ENCODE data around the gene LIME1. TPM values are rescaled to one million over a fixed set of nuclear protein-coding genes. Genes with fewer than 3 reads are reported as not detected.
"Not testable (repeated sequence)": the region's sequence is repeated elsewhere in the genome, so short reads cannot be mapped to it uniquely, and the experiment has no call there.

LIME1 gene
- total RNA-seq, 5 donors from 2014 or later (not counting 1 experiment from before 2014, with no cell fraction given): 144 to 248 (median 172) TPM

GRCh38 chr20:63776875-63777274 is 40.4 kb downstream of the LIME1 start:
- ATAC-seq (replicated peaks in 1 of 4); H3K27me3 Mint-ChIP-seq; H3K36me3 ChIP-seq (ENCODE audit: control insufficient read depth in 2 of 2, extremely low read depth in 1 of 2, insufficient read depth in 1 of 2, low read length in 1 of 2); H3K27me3 ChIP-seq (replicated peaks in 1 of 2; ENCODE audit: control insufficient read depth in 2 of 2, extremely low read depth in 1 of 2, insufficient read depth in 2 of 2, low read length in 1 of 2); POLR2A ChIA-PET; H3K9me3 ChIP-seq; H3K4me3 Mint-ChIP-seq; H3K36me3 Mint-ChIP-seq; H3K9me3 Mint-ChIP-seq; H3K4me3 ChIP-seq (ENCODE audit: control insufficient read depth in 1 of 2, extremely low read depth in 1 of 2, low read length in 1 of 2); H3K27ac Mint-ChIP-seq; H3K27ac ChIP-seq (ENCODE audit: low read length); DNase-seq: not testable (repeated sequence)
- peaks cover 3 to 25% of the 10 kb centered on the region in 2 experiments for H3K4me1 ChIP-seq (ENCODE audit: control insufficient read depth in 1 of 2, extremely low read depth in 1 of 2, insufficient read depth in 2 of 2, low read length in 2 of 2)
- WGBS (ENCODE audit: insufficient coverage): 90% methylated on average over 5 of the region's 23 CpGs
- H3K4me1 Mint-ChIP-seq: peaks cover 7 to 13% (median 8%) of the 10 kb centered on the region in 3 donors
- CTCF ChIA-PET: interaction anchor here in 1 of 2 donors (0.7 kb wide), 1 partner anchor 619 kb away, joined by 3 read pairs; no protein-coding TSS in a partner anchor

- Histone ChIP-seq H3K4me3 (ENCODE audit: control insufficient read depth in 1 of 2, extremely low read depth in 1 of 2, low read length in 1 of 2) (no peak overlapping the region), H3K9me3 (no peaks in the 10 kb centered on the region), H3K36me3 (ENCODE audit: control insufficient read depth in 2 of 2, extremely low read depth in 1 of 2, insufficient read depth in 1 of 2, low read length in 1 of 2) (no peaks in the 10 kb centered on the region), H3K27me3 (replicated peaks in 1 of 2; ENCODE audit: control insufficient read depth in 2 of 2, extremely low read depth in 1 of 2, insufficient read depth in 2 of 2, low read length in 1 of 2) (peaks cover 0 to 8% of the 10 kb centered on the region in 2 experiments), H3K27ac (ENCODE audit: low read length) (no peak overlapping the region), H3K4me1 (ENCODE audit: control insufficient read depth in 1 of 2, extremely low read depth in 1 of 2, insufficient read depth in 2 of 2, low read length in 2 of 2) (peaks cover 3 to 32% of the 10 kb centered on the region in 2 experiments)
- ChIA-PET POLR2A (no interaction called here), CTCF (no interaction called here)
- no peaks in the 10 kb centered on the region for H3K9me3 Mint-ChIP-seq
- no peaks in the 10 kb centered on the region for H3K36me3 Mint-ChIP-seq
- ATAC-seq (replicated peaks in 1 of 4) (no peak), DNase-seq (no peak)
- H3K27ac Mint-ChIP-seq: no peak overlapping the region
- H3K27me3 Mint-ChIP-seq: no peaks in the 10 kb centered on the region
- H3K4me1 Mint-ChIP-seq: peaks cover 14 to 20% (median 15%) of the 10 kb centered on the region in 3 donors
- H3K4me3 Mint-ChIP-seq: no peak overlapping the region
- 92% methylated on average over 7 of the region's 13 CpGs for WGBS (ENCODE audit: insufficient coverage)
These were observed 41.1 kb downstream of the LIME1 start for GRCh38 chr20:63777614-63778013.

GRCh38 chr20:63778034-63778752 is 41.7 kb downstream of the LIME1 start:
- H3K4me3 ChIP-seq (ENCODE audit: control insufficient read depth in 1 of 2, extremely low read depth in 1 of 2, low read length in 1 of 2): no peak overlapping the region
- DNase-seq (no peak), ATAC-seq (replicated peaks in 1 of 4) (no peak)
- Mint-ChIP-seq H3K4me1 (peaks cover 15 to 23% (median 17%) of the 10 kb centered on the region in 3 donors), H3K4me3 (no peak overlapping the region), H3K9me3 (no peaks in the 10 kb centered on the region), H3K27ac (no peak overlapping the region), H3K27me3 (no peaks in the 10 kb centered on the region), H3K36me3 (no peaks in the 10 kb centered on the region)
- peaks cover 0 to 4% of the 10 kb centered on the region in 2 experiments for H3K27me3 ChIP-seq (replicated peaks in 1 of 2; ENCODE audit: control insufficient read depth in 2 of 2, extremely low read depth in 1 of 2, insufficient read depth in 2 of 2, low read length in 1 of 2)
- POLR2A ChIA-PET: no interaction called here
- peaks cover 3 to 34% of the 10 kb centered on the region in 2 experiments for H3K4me1 ChIP-seq (ENCODE audit: control insufficient read depth in 1 of 2, extremely low read depth in 1 of 2, insufficient read depth in 2 of 2, low read length in 2 of 2)
- CTCF ChIA-PET: no interaction called here
- WGBS (ENCODE audit: insufficient coverage): 51% methylated on average over 9 of the region's 19 CpGs
- no peak overlapping the region for H3K27ac ChIP-seq (ENCODE audit: low read length)
- H3K9me3 ChIP-seq: no peaks in the 10 kb centered on the region
- H3K36me3 ChIP-seq (ENCODE audit: control insufficient read depth in 2 of 2, extremely low read depth in 1 of 2, insufficient read depth in 1 of 2, low read length in 1 of 2): no peaks in the 10 kb centered on the region

GRCh38 chr20:63778857-63779256 is 42.4 kb downstream of the LIME1 start:
- DNase-seq: no peak
- H3K27ac Mint-ChIP-seq: no peak overlapping the region
- Histone ChIP-seq H3K27ac (ENCODE audit: low read length) (no peak overlapping the region), H3K4me1 (ENCODE audit: control insufficient read depth in 1 of 2, extremely low read depth in 1 of 2, insufficient read depth in 2 of 2, low read length in 2 of 2) (peaks cover 2 to 30% of the 10 kb centered on the region in 2 experiments), H3K36me3 (ENCODE audit: control insufficient read depth in 2 of 2, extremely low read depth in 1 of 2, insufficient read depth in 1 of 2, low read length in 1 of 2) (no peaks in the 10 kb centered on the region), H3K9me3 (no peaks in the 10 kb centered on the region), H3K27me3 (replicated peaks in 1 of 2; ENCODE audit: control insufficient read depth in 2 of 2, extremely low read depth in 1 of 2, insufficient read depth in 2 of 2, low read length in 1 of 2) (peaks cover 0 to 4% of the 10 kb centered on the region in 2 experiments), H3K4me3 (ENCODE audit: control insufficient read depth in 1 of 2, extremely low read depth in 1 of 2, low read length in 1 of 2) (no peak overlapping the region)
- no peaks in the 10 kb centered on the region for H3K36me3 Mint-ChIP-seq
- ChIA-PET CTCF (no interaction called here), POLR2A (no interaction called here)
- H3K4me3 Mint-ChIP-seq: no peak overlapping the region
- H3K4me1 Mint-ChIP-seq: peaks cover 15 to 23% (median 17%) of the 10 kb centered on the region in 3 donors
- H3K27me3 Mint-ChIP-seq: no peaks in the 10 kb centered on the region
- no peak for ATAC-seq (replicated peaks in 1 of 4)
- no peaks in the 10 kb centered on the region for H3K9me3 Mint-ChIP-seq
- 77% methylated on average over 4 of the region's 9 CpGs for WGBS (ENCODE audit: insufficient coverage)

GRCh38 chr20:63781181-63781580 is 44.7 kb downstream of the LIME1 start:
- Mint-ChIP-seq H3K27me3 (no peaks in the 10 kb centered on the region), H3K9me3 (no peaks in the 10 kb centered on the region), H3K27ac (peak overlapping the region in 1 of 2 donors; percentile 64), H3K4me1 (peaks cover 13 to 21% (median 20%) of the 10 kb centered on the region in 3 donors), H3K4me3 (peak overlapping the region in 1 of 3 donors; percentile 40), H3K36me3 (no peaks in the 10 kb centered on the region)
- no peaks in the 10 kb centered on the region for H3K9me3 ChIP-seq
- ATAC-seq (replicated peaks in 1 of 4) (no peak), DNase-seq (no peak)
- 91% methylated on average over 6 of the region's 14 CpGs for WGBS (ENCODE audit: insufficient coverage)
- no peak overlapping the region for H3K27ac ChIP-seq (ENCODE audit: low read length)
- ChIA-PET CTCF (interaction anchor here (0.6 kb wide), 3 partner anchors 149 to 213 kb away, joined by 3 to 4 read pairs (median 3); partner anchors contain the start of gene UCKL1 (in 1 of the 2)), POLR2A (interaction anchor here in 1 of 2 donors (0.7 kb wide), 1 partner anchor 25 kb away, joined by 10 read pairs; no protein-coding TSS in a partner anchor)
- no peaks in the 10 kb centered on the region for H3K27me3 ChIP-seq (replicated peaks in 1 of 2; ENCODE audit: control insufficient read depth in 2 of 2, extremely low read depth in 1 of 2, insufficient read depth in 2 of 2, low read length in 1 of 2)
- H3K4me1 ChIP-seq (ENCODE audit: control insufficient read depth in 1 of 2, extremely low read depth in 1 of 2, insufficient read depth in 2 of 2, low read length in 2 of 2): peaks cover 0 to 20% of the 10 kb centered on the region in 2 experiments
- no peak overlapping the region for H3K4me3 ChIP-seq (ENCODE audit: control insufficient read depth in 1 of 2, extremely low read depth in 1 of 2, low read length in 1 of 2)
- H3K36me3 ChIP-seq (ENCODE audit: control insufficient read depth in 2 of 2, extremely low read depth in 1 of 2, insufficient read depth in 1 of 2, low read length in 1 of 2): no peaks in the 10 kb centered on the region

- CTCF ChIA-PET: interaction anchor here (0.6 kb wide), 3 partner anchors 150 to 213 kb away, joined by 3 to 4 read pairs (median 3); partner anchors contain the start of gene UCKL1 (in 1 of the 2)
- ATAC-seq (replicated peaks in 1 of 4): peak; percentile 74 to 92 (median 84)
- H3K27me3 ChIP-seq (replicated peaks in 1 of 2; ENCODE audit: control insufficient read depth in 2 of 2, extremely low read depth in 1 of 2, insufficient read depth in 2 of 2, low read length in 1 of 2): peaks cover 0 to 3% of the 10 kb centered on the region in 2 experiments
- Mint-ChIP-seq H3K36me3 (no peaks in the 10 kb centered on the region), H3K4me3 (peak overlapping the region in 2 of 3 donors; percentile 39 to 40), H3K27me3 (no peaks in the 10 kb centered on the region), H3K4me1 (peaks cover 13 to 22% (median 21%) of the 10 kb centered on the region in 3 donors), H3K9me3 (no peaks in the 10 kb centered on the region), H3K27ac (peak overlapping the region; percentile 83 to 84)
- peaks cover 0 to 25% of the 10 kb centered on the region in 2 experiments for H3K4me1 ChIP-seq (ENCODE audit: control insufficient read depth in 1 of 2, extremely low read depth in 1 of 2, insufficient read depth in 2 of 2, low read length in 2 of 2)
- WGBS (ENCODE audit: insufficient coverage): 22% methylated on average over 13 of the region's 18 CpGs
- DNase-seq: peak; percentile 12 to 88 (median 58)
- H3K4me3 ChIP-seq (ENCODE audit: control insufficient read depth in 1 of 2, extremely low read depth in 1 of 2, low read length in 1 of 2): peak overlapping the region in 1 of 2 donors; percentile 9
- H3K9me3 ChIP-seq: no peaks in the 10 kb centered on the region
- peak overlapping the region; percentile 47 for H3K27ac ChIP-seq (ENCODE audit: low read length)
- POLR2A ChIA-PET: no interaction called here
- H3K36me3 ChIP-seq (ENCODE audit: control insufficient read depth in 2 of 2, extremely low read depth in 1 of 2, insufficient read depth in 1 of 2, low read length in 1 of 2): no peaks in the 10 kb centered on the region
These were observed 45.6 kb downstream of the LIME1 start for GRCh38 chr20:63782051-63782471.

Measured in T-cell (primary cell).